ENCODE results near the gene OLFML1.

OLFML1 gene

GRCh38 chr11:7445564-7445963 lies 39.7 kb upstream of the OLFML1 start:
- no peak for ATAC-seq
- no peak for TF ChIP-seq ZFP3 (CRISPR knock-in tag; IDR thresholded peaks at IDR 0.05)
- no peak for TF ChIP-seq ESRRG (CRISPR knock-in tag; IDR thresholded peaks at IDR 0.05)

DNA sequence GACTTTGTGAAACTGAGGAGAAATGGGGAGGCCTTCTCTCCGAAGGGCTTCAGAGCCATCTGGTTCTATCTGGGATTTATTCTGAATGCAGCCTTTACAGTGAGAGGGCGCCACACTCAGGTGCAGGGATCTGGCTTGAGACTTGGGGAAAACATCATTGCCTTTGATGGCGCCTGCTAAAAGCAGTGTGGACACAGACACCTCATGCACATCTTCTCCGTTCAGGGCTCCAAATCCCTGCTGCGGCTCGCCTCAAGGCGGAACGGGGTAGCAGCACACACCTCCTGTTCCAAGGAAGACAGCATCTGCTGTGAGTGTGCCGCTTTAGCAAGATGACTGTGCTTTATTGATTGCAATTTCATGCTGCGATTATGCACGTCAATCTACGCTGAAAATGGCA lies 37.1 kb upstream of the OLFML1 start:
- no peak for ATAC-seq
- TF ChIP-seq TSHZ2 (CRISPR knock-in tag; IDR thresholded peaks at IDR 0.05) (no peak), OSR1 (CRISPR knock-in tag; IDR thresholded peaks at IDR 0.05) (no peak), PPARA (CRISPR knock-in tag; IDR thresholded peaks at IDR 0.05; ENCODE audit: borderline replicate concordance) (no peak), SNAI2 (CRISPR knock-in tag; IDR thresholded peaks at IDR 0.05) (no peak), ESRRG (CRISPR knock-in tag; IDR thresholded peaks at IDR 0.05) (no peak), ARNTL (CRISPR knock-in tag; IDR thresholded peaks at IDR 0.05; ENCODE audit: borderline replicate concordance, low read depth) (no peak), CSDC2 (CRISPR knock-in tag; IDR thresholded peaks at IDR 0.05) (no peak), ZNF70 (CRISPR knock-in tag; IDR thresholded peaks at IDR 0.05) (no peak), ZFP3 (CRISPR knock-in tag; IDR thresholded peaks at IDR 0.05) (no peak), ZNF565 (CRISPR knock-in tag; conservative IDR thresholded peaks at IDR 0.05; ENCODE audit: low read depth) (no peak), BACH2 (CRISPR knock-in tag; IDR thresholded peaks at IDR 0.05; ENCODE audit: borderline replicate concordance) (no peak), TOX (CRISPR knock-in tag; IDR thresholded peaks at IDR 0.05; ENCODE audit: borderline replicate concordance) (no peak), ZFP30 (CRISPR knock-in tag; IDR thresholded peaks at IDR 0.05) (no peak), ZC3H10 (CRISPR knock-in tag; IDR thresholded peaks at IDR 0.05) (no peak), ZNF8 (CRISPR knock-in tag; IDR thresholded peaks at IDR 0.05) (no peak)
- TF ChIP-seq, protein P1, sequence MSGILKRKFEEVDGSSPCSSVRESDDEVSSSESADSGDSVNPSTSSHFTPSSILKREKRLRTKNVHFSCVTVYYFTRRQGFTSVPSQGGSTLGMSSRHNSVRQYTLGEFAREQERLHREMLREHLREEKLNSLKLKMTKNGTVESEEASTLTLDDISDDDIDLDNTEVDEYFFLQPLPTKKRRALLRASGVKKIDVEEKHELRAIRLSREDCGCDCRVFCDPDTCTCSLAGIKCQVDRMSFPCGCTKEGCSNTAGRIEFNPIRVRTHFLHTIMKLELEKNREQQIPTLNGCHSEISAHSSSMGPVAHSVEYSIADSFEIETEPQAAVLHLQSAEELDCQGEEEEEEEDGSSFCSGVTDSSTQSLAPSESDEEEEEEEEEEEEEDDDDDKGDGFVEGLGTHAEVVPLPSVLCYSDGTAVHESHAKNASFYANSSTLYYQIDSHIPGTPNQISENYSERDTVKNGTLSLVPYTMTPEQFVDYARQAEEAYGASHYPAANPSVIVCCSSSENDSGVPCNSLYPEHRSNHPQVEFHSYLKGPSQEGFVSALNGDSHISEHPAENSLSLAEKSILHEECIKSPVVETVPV (CRISPR knock-in tag; IDR thresholded peaks at IDR 0.05), result no peak
- TF ChIP-seq, protein P2, sequence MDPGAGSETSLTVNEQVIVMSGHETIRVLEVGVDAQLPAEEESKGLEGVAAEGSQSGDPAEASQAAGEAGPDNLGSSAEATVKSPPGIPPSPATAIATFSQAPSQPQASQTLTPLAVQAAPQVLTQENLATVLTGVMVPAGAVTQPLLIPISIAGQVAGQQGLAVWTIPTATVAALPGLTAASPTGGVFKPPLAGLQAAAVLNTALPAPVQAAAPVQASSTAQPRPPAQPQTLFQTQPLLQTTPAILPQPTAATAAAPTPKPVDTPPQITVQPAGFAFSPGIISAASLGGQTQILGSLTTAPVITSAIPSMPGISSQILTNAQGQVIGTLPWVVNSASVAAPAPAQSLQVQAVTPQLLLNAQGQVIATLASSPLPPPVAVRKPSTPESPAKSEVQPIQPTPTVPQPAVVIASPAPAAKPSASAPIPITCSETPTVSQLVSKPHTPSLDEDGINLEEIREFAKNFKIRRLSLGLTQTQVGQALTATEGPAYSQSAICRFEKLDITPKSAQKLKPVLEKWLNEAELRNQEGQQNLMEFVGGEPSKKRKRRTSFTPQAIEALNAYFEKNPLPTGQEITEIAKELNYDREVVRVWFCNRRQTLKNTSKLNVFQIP (CRISPR knock-in tag; IDR thresholded peaks at IDR 0.05; ENCODE audit: borderline replicate concordance, low read depth), result no peak

DNA sequence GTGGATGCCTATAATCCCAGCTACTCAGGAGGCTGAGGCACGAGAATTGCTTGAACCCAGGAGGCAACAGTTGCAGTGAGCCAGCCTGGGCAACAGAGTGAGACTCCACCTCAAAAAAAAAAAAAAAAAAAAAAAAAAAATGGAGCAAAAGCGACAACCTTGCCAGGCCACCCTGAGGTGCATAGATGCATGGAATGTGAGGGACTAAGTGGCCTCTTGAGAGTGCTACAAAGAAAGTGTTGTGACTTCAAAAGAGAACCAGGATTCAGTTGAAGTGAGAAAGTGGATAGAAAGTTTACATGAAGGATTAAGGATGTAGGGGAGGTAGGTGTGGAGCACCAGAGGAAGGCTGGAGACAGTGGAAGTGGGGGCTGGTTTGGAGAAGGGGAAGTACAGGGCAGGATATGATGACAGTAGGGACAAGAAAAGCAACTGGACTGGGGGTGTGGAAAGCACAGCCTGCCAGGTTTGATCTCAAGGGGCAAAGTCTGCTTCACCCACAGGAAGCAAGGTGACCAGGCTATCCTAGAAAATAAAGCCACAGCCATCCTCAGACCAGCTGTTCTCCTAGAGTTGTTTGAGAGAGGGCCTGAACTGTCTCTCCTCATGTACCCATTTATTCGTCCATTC lies 36.0 kb upstream of the OLFML1 start:
- no peak for ATAC-seq
- TF ChIP-seq PPARA (CRISPR knock-in tag; IDR thresholded peaks at IDR 0.05; ENCODE audit: borderline replicate concordance) (no peak), PATZ1 (CRISPR knock-in tag; IDR thresholded peaks at IDR 0.05; ENCODE audit: borderline replicate concordance) (no peak), ZNF70 (CRISPR knock-in tag; IDR thresholded peaks at IDR 0.05) (no peak), TOX (CRISPR knock-in tag; IDR thresholded peaks at IDR 0.05; ENCODE audit: borderline replicate concordance) (no peak), ZNF8 (CRISPR knock-in tag; IDR thresholded peaks at IDR 0.05) (no peak), ZNF565 (CRISPR knock-in tag; conservative IDR thresholded peaks at IDR 0.05; ENCODE audit: low read depth) (no peak), SNAI2 (CRISPR knock-in tag; IDR thresholded peaks at IDR 0.05) (no peak), ZFP30 (CRISPR knock-in tag; IDR thresholded peaks at IDR 0.05) (no peak), ZC3H10 (CRISPR knock-in tag; IDR thresholded peaks at IDR 0.05) (no peak), ESRRG (CRISPR knock-in tag; IDR thresholded peaks at IDR 0.05) (no peak), CSDC2 (CRISPR knock-in tag; IDR thresholded peaks at IDR 0.05) (no peak), OSR1 (CRISPR knock-in tag; IDR thresholded peaks at IDR 0.05) (no peak), ZFP3 (CRISPR knock-in tag; IDR thresholded peaks at IDR 0.05) (no peak), TCF4 (CRISPR knock-in tag; IDR thresholded peaks at IDR 0.05; ENCODE audit: borderline replicate concordance) (no peak), CREB5 (CRISPR knock-in tag; IDR thresholded peaks at IDR 0.05; ENCODE audit: low read depth) (no peak), RARB (CRISPR knock-in tag; IDR thresholded peaks at IDR 0.05) (no peak)
- TF ChIP-seq, protein P2 (CRISPR knock-in tag; IDR thresholded peaks at IDR 0.05; ENCODE audit: borderline replicate concordance, low read depth), result no peak

All from SK-N-SH treated with all-trans-retinoic acid at 6 μM for 48 hours (cell line).